HG03457 (cell line): ENCODE measurements around the gene STAM.

Source experiments
- ATAC-seq: cut with Tn5 transposase; IDR thresholded peaks from one replicate; pipeline ENCODE4 v1.9.1; 2021; ENCODE audit warnings: moderate number of reproducible peaks; ENCODE audit not compliant: unreplicated experiment

Gene STAM

DNA sequence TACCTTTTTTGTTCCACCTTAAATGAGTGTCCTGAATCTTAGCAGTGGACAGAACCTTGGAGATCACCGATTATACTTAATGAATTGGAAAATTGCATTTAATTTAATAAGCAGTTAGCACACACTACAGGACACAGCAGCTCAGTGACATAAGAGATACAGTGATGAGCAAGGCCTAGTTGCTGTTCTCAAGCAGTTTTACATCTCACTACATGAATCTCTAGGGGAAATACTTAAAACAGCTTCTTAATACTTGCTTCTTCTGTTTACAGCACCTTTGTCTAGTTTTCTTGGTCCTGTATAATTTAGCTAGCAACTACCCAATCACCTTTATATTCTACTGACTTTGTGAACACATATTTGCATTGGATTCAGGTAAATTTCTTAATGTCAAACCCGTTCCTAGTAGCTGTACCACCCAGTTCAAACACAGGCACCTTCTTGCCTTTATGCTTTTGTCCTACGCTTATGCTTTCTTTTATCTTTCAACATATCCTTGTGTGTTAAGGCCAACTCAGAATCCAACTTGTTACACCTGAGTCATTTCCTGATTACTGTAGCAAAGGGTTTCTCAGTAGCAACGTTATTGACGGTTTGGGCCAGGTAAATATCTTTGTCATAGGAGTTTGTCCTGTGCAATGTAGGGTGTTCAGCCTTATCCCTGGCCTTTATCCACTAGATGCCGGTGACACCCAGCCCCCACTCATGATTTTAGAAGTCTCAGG, 1.8 kb downstream of the STAM start:
- ATAC-seq, result no peak

DNA sequence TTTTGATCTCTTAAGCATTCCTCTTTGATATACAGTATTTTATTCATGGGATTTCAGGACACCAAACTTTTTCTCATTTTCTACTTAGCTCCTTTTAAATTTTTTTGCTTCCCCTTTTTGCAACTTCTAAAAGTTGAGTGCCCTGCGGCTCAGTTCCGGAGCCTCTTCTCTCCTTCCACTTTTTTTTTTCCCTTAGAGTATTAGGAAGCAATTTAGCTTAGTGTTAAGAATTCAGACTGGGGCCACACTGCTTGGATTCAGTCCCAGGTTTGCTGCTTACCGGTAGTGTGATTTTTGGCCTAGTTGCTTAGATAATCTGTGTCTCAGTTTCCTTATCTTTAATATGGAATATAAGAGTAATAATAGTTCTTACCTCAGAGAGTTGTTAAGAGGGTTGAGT, 3.4 kb downstream of the STAM start:
- no peak for ATAC-seq

DNA sequence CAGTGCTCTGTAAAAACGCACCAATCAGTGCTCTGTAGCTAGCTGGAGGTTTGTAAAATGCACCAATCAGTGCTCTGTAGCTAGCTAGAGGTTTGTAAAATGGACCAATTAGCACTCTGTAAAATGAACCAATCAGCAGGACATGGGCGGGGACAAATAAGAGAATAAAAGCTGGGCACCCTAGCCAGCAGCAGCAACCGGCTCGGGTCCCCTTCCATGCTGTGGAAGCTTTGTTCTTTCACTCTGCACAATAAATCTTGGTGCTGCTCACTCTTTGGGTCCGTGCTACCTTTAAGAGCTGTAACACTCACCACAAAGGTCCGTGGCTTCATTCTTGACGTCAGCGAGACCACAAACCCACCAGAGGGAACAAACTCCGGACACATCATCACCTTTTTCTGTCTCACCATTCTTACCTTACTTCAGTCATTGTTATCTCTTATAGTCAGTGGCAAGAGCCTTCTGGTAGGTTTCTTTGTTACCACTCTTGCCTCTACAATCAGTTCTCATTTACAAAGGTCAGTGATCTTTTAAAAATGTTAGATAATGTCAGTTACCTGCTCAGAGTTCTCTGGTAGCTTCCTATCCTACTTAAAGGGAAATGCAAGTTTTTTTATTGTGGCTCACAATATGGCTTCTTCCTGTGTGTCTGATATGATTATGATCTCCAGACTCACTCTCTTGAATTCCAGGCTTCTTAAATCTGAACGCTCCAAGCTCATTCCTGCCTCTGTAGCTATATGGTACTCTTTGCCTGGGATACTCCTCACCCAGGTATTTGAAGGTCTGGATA, 4.5 kb downstream of the STAM start:
- peak; percentile 30 for ATAC-seq

DNA sequence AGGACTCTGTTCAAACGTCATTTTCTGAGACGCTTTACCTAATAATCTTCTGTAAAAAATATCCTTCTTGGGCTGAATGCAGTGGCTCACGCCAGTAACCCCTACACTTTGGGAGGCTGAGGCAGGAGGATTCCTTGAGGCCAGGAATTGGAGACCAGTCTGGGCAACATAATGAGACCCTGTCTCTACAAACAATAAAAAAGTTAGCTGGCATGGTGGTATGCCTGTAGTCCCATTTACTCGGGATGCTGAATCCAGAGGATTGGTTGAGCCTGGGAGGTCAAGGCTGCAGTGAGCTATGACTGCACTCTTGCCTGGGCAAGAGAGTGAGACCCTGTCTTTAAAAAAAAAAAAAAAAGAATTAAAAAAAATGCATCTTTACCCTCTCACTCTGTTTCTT, 5.1 kb downstream of the STAM start:
- ATAC-seq, result no peak

DNA sequence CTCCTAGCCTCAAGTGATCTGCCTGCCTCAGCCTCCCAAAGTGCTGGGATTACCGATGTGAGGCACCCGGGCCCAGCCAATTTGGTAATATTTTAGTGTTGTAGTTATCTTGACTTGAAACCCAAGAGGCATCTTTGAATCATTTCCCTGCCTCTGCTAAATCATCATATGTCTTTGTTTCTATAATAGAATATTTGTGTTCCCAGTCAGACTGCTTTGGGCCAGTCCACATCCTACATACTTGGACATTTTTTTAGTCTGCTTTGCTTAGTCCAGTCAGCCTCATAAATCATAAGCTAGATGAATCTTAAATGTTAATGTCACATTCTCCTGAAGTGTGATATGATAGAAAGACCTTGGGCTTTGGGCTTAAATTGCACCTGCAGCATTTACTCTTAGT, 5.9 kb downstream of the STAM start:
- ATAC-seq, result no peak

DNA sequence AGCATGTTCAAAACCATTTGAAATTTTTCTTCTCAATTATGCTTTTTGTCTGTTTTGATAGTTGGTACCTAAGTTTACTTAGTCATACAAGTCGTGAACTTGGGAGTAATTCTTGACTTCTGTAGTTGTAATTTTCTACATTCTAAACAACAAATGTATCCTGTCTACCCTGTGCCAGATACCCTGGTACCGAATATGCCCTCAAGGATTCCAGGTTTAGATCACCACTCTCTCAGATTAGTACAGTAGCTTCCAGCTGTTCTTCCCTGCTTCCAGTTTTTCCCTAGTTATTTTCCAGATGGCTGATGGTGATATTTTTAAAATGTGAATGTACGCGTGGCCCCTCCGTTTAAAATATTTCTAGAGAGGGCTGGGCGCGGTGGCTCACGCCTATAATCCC, 6.5 kb downstream of the STAM start:
- ATAC-seq, result no peak

DNA sequence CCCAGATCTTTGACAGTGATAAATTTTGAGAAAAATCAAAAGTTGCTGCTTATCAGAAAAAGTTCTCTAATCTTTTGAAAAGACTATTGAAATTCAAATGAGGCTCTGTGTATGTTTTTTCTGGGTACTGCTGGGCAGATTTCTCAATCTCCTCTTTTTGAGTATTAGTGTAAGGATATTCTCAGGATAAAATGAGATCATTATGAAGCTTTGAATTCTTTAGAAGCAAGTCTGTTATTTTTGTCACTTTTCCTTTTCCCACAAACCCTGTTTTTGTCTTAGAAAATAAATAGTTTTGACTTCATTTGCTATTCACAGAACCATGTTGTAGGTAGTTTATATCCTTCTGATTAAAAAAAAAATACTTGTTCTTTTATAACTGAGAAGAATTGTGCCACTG, 7.9 kb downstream of the STAM start:
- no peak for ATAC-seq

DNA sequence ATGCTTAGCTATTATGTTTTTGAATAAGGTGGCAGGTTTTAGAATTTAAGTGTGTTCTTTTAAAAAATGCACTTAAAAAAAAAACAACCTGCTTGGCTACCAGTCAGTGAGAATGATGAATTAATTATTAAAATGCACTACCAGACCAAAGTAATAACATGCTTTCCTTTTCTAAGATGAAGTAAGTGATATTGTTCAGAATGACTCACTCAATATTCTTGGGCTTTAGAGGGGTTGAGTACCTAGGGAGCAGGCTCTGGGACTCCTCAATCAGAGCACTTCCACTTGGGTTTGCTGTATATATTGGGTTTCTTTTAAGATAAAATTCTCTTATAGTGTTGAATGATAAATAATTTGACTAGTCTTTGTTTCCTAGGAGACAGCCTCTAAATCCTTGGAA, 8.6 kb downstream of the STAM start:
- peak; percentile 39 for ATAC-seq

- ATAC-seq, result peak; percentile 0
Observed at GRCh38 chr10:17655009-17655408, 11.1 kb downstream of the STAM start.

DNA sequence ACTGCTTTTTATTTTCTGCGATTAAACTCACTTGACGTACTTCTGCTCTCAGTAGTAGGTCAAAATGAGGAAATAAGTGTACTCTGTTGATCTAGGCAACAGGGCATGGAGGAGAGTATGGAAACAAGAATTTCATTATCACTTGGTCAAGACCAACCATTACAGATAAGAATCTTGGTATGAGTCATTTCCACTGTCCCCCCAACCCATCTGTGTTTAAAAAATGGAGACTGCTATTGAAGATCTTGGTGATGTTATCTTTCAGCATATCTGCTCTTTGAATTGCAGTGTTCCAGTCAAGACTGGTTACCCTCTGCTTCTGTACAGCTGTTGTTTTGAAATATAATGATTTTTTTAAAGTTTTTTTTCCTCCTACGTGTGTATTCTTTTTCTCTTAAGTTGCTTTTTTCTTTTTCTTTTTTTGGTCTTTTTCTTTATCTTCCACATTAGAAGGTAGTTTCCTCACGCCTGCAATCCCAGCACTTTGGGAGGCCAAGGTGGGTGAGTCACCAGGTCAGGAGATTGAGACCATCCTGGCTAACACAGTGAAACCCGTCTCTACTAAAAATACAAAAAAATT, 11.7 kb downstream of the STAM start:
- peak; percentile 75 for ATAC-seq

DNA sequence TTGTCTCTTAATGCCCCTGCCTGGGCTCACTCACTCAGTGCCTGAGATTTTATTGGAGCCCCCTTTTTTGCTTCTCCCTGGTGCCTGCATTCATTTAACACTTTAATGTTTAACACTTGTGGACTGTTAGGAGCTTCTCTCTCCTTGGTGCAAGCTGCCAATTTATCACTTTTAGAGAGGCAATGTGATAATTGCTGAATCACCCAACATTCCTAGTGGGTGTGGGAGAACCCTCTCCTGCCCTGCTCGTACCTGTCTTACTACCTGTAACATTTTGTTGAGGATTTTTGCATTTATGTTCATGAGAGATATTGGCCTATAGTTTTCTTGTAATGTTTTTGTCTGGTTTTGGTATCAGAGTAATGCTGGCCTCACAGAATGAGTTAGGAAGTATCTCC, 13.2 kb downstream of the STAM start:
- ATAC-seq, result no peak

GRCh38 chr10:17659365-17659764, 15.4 kb downstream of the STAM start:
- no peak for ATAC-seq

DNA sequence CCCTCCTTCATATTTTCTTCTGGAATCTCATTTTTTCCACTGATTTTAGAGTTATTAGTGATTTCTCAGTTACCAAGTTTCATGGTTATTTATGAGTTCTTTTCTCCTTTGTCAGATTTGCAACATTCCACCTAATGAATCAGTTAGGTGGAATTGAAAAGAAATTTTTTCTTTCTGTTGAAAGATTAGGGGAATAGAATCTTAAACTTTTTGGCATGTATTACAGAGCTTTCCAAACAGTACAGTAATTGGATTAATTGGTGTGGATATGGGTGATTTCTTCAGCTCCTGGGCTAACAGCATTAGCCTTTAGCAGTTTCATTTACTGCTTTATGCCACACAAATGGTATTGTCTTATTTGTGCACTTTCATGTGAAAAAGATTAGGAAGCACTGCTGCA, 17.0 kb downstream of the STAM start:
- ATAC-seq, result no peak

- ATAC-seq, result no peak
Observed at GRCh38 chr10:17661510-17661909, 17.6 kb downstream of the STAM start.

DNA sequence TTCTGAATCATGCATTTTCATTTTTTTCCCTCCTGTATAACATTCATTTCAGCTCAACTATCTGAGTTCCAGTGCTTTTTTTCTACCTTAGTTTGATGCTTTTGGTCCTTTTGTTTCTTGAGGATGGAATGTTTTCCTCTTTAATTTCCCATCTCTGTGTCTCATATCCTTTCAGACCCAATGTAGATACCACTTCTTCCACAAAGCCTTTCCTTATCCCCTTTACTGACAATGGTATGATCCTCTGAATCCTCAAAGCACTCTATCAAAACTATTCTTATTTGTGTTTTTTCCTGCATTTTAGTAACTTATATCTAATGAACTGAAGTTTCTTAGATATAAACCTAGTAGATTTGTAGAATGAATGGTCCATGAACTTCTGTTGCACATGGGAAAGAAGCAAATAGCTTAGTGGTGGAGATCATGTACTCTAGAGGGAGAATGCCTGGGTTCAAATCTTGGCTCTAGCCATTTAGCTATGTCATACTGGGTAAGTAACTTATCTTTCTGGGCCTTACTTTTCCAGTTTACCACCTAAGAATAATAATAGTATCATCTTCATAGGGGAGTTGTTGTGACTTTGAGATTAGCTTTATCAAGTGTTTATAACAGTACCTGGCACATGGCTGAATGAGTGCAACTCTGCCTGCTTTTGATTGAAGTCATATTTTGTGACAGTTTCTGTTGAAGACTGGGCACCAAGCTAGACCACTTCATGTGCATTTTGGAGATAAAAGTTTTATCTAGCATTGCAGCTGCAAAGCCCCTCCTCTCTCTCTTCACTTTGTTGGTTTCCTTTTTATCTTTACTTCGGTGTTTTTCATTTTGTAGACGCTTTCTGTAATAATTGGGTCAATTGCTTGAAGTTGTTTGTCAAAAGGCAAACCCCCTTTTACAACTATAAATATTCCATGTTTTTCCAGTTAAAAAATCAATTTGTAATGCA, 18.5 kb downstream of the STAM start:
- no peak for ATAC-seq

GRCh38 chr10:17663450-17663849, 19.5 kb downstream of the STAM start:
- ATAC-seq, result no peak

- no peak for ATAC-seq
Observed at GRCh38 chr10:17665747-17666146, 21.8 kb downstream of the STAM start.

DNA sequence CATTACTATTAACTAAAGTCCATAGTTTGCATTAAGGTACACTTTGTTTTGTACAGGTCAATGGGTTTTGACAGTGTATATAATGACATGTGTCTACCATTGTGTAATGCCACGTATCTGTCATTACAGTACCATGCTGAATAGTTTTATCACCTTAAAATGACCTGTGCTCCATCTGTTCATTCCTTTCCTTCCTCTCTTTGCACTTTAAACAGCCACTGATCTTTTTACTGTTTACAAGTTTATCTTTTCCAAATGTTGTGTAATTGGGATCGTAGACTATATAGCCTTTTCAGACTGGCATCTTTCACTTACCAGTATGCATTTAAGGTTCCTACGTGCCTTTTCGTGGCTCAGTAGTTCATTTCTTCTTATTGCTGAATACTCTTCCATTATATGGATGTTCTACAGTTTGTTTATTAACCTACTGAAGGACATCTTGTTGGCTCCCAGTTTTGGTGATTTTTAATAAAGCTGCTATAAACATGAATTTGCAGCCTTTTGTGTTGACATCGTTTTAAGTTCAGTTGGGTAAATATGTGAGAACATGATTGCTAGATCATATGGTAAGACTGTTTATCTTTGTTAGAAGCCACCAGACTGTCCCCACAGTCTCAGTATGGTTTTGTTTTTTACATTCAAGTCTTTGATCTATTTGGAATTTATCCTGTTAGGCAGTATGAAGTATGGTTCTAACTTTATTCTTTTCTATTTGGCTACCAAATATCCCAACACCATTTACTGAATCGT, 24.7 kb downstream of the STAM start:
- peak; percentile 5 for ATAC-seq

DNA sequence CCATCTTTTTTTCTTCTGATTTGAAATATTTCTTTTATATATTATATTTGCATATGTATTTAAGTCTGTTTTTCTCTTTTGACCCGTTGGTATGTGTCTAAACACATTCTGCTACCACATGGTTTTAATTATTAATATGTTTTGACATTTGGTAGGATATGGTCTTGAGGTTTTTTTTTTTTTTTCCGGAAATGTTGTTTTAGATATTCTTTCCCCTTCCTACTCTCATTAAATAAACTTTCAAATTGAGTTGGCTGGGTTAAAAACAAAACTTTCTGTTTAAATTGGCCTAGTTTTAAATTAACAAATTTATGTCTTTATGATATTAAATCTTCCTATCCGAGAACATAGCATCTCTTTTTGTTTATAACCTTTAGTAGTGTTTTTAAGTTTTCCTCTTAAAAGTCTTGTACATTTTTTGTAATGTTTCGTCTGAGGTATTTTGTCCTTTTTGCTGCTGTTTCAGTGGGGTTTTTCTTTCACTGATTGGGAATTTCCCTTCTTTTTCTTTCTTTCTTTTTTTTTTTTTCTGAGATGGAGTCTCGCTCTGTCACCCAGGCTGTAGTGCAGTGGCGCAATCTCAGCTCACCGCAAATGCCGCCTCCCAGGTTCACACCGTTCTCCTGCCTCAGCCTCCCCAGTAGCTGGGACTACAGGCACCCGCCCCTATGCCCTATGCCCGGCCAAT, 25.4 kb downstream of the STAM start:
- ATAC-seq, result peak; percentile 37

DNA sequence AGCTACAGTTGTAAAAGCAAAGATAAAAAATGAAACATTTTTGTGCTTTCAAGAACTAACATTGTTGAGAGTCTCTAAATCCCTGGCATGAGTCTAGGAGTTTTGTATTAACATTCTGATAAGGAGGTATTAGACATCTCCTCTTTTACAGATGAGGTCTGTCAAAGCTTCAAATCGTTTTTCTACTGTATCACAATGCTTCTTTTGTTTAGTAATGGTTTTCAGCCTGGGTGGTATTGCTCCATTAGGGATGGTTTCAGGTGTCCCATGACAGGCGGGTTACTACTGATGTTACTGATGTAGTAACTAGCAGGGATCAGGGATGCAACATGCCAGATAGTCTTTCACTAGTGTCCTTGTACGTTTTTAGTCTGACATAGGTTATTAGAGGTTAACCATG, 27.4 kb downstream of the STAM start:
- no peak for ATAC-seq
